Karpas-422 (cell line): ENCODE data around the gene CCNT2. TPM values are rescaled to one million over a fixed set of nuclear protein-coding genes. Genes with fewer than 3 reads are reported as not detected.
"Not testable (repeated sequence)": the region's sequence is repeated elsewhere in the genome, so short reads cannot be mapped to it uniquely, and the experiment has no call there.

Experiments
- DNase-seq: peaks from one replicate; pipeline ENCODE4 v3.0.0-alpha.2; 2015
- H2AFZ ChIP-seq: fragments of 200-600 bp; sonication (generic); 2 replicates; pipeline ENCODE4 v1.6.1; 2014; ENCODE audit warnings: antibody characterized with exemption, low read length, mixed read lengths
- H3K27ac ChIP-seq: fragments of 200-600 bp; sonication (generic); 2 replicates; pipeline ENCODE4 v1.5.1; 2014; ENCODE audit warnings: mild to moderate bottlenecking, low read length, moderate library complexity
- H3K27me3 ChIP-seq: fragments of 200-600 bp; sonication (generic); 2 replicates; pipeline ENCODE4 v1.6.1; 2014; ENCODE audit warnings: low read length, mixed read lengths
- H3K36me3 ChIP-seq: fragments of 200-600 bp; sonication (generic); 2 replicates; pipeline ENCODE4 v1.6.1; 2014; ENCODE audit warnings: low read length, mixed read lengths; ENCODE audit not compliant: insufficient read depth
- H3K4me1 ChIP-seq: fragments of 200-600 bp; sonication (generic); 2 replicates; pipeline ENCODE4 v1.6.1; 2014; ENCODE audit warnings: mild to moderate bottlenecking, low read length, mixed read lengths
- H3K4me2 ChIP-seq: fragments of 200-600 bp; sonication (generic); 2 replicates; pipeline ENCODE4 v1.6.1; 2014; ENCODE audit warnings: low read length, low read depth, mild to moderate bottlenecking; ENCODE audit not compliant: poor library complexity, severe bottlenecking
- H3K4me3 ChIP-seq: fragments of 200-600 bp; sonication (generic); 2 replicates; pipeline ENCODE4 v1.5.1; 2014; ENCODE audit warnings: mild to moderate bottlenecking, antibody characterized with exemption, low read length, mixed read lengths
- H3K79me2 ChIP-seq: fragments of 200-600 bp; sonication (generic); 2 replicates; pipeline ENCODE4 v1.6.1; 2014; ENCODE audit warnings: mild to moderate bottlenecking, low read length, mixed read lengths
- H3K9ac ChIP-seq: fragments of 200-600 bp; sonication (generic); 2 replicates; pipeline ENCODE4 v1.6.0; 2014; ENCODE audit warnings: low read length
- H3K9me2 ChIP-seq: fragments of 200-600 bp; sonication (generic), shearing (Covaris generic); replicated peaks from 2 replicates; pipeline ENCODE4 v1.6.0; 2014; ENCODE audit warnings: mild to moderate bottlenecking, low read length, moderate library complexity; ENCODE audit not compliant: insufficient read depth
- H3K9me3 ChIP-seq: fragments of 300-700, 200-600 bp; sonication (generic); 2 replicates; pipeline ENCODE4 v1.6.1; 2014; ENCODE audit warnings: low read length, mixed read lengths
- H4K20me1 ChIP-seq: fragments of 200-600 bp; sonication (generic); 2 replicates; pipeline ENCODE4 v1.6.1; 2014; ENCODE audit warnings: mild to moderate bottlenecking, antibody characterized with exemption, low read length, low read depth; ENCODE audit not compliant: insufficient read depth
- total RNA-seq: library from RNA; depleted of rRNA; stranded (reverse); fragments of >200 nt; shearing (Covaris generic); gene quantifications from 2 replicates; pipeline ENCODE4 v1.2.3, GENCODE V29; 2014; ENCODE audit warnings: low replicate concordance

Gene CCNT2
- total RNA-seq, 1 experiment from 2014 or later: 42.9 TPM

DNA sequence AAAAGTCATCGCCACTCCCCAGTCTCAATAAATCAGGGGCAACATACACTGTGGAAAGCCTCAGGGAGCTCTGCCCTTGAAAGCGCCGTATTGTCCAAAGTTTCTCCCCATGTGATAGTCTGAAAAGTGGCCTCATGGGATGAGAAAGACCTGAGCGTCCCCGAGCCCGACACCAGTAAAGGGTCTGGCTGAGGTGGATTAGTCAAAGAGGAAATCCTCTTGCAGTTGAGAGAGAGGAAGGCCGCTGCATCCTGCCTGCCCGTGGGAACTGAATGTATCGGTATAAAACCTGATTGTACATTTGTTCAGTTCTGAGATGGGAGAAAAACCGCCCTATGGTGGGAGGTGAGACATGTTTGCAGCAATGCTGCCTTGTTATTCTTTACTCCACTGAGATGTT lies 48.5 kb downstream of the CCNT2 start:
- H3K79me2 ChIP-seq, H3K9me2 ChIP-seq, H3K4me3 ChIP-seq, DNase-seq, H3K9ac ChIP-seq, H2AFZ ChIP-seq, H3K4me2 ChIP-seq, H3K36me3 ChIP-seq, H3K9me3 ChIP-seq, H3K4me1 ChIP-seq, H3K27ac ChIP-seq, H4K20me1 ChIP-seq, H3K27me3 ChIP-seq: not testable (repeated sequence)

DNA sequence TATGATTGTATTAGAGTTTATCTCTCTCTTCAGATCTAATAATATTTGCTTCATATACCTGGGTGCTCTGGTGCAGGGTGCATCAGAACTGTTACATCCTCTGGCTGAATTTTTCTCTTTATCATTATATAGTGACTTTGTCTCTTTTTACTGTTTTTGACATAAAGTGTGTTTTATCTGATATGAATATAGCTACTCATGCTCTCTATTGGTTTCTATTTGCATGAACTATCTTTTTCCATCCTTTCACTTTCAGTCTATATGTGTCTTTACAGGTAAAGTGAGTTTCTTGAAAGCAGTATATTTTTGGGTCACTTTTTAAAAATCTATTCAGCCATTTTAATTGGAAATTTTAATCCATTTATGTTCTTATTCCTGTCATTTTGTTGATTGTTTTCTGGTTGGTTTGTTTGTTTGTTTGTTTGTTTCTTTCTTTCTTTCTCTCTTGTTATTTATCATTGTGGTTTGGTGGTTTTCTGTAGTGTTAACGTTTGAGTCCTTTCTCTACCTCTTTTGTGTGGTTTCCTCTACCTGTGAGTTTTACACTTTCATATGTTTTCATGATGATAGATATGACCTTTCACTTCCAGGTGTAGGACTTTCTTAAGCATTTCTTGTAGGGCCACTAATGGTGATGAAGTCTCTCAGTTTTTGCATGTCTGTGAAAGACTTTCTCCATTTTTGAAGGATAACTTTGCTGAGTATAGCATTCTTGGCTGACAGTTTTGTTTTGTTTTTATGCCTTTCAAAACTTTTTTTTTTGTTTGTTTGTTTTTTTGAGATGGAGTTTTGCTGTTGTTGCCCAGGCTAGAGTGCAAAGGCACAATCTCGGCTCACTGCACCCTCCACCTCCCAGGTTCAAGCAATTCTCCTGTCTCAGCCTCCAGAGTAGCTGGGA lies 54.9 kb downstream of the CCNT2 start:
- no peak overlapping the region for H3K9ac ChIP-seq
- H3K4me2 ChIP-seq: no peak overlapping the region
- H3K9me3 ChIP-seq: no peaks in the 10 kb centered on the region
- no peaks in the 10 kb centered on the region for H3K36me3 ChIP-seq
- peaks cover 13% of the 10 kb centered on the region for H3K4me1 ChIP-seq
- no peak overlapping the region for H3K27ac ChIP-seq
- H4K20me1 ChIP-seq: no peaks in the 10 kb centered on the region
- no peak overlapping the region for H3K4me3 ChIP-seq
- no peaks in the 10 kb centered on the region for H3K9me2 ChIP-seq
- no peaks in the 10 kb centered on the region for H3K79me2 ChIP-seq
- DNase-seq: no peak
- no peaks in the 10 kb centered on the region for H3K27me3 ChIP-seq
- no peak overlapping the region for H2AFZ ChIP-seq

DNA sequence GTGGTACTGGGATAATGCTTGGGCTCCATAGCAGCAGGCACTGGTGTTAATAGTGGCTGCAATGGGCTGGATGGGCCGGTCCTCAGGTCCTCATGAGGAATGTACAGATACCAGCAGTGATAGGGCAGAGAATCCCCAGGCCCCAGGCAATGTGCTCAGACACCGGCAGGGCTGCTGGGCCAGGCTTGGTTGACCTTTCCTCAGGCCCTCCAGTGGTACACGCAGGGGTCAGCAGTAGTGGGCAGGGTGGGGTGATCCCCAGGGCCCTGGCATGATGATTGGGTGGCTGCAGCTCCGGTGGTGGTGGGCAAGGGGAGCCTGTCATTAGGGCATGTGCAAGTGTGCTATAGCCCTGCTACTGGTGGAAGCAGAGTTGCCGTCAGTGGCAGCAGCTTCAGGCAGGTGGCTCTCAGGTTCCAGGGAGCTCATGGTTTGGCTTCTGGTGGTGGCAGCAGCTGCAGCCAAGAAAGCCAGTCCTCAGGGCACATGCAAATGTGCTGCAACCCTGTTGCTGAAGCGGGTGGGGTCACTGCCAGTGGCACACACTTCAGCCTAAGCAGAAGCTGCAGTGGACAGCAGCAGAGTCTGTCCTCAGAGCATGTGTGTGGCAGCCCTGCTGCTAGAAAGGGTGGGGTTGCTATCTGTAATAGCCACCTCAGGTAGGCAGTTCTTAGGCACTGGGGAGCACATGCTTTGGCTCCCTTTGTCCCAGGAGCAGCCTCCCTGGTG lies 56.8 kb downstream of the CCNT2 start:
- DNase-seq: no peak
- H3K9me2 ChIP-seq: no peaks in the 10 kb centered on the region
- no peaks in the 10 kb centered on the region for H4K20me1 ChIP-seq
- H3K36me3 ChIP-seq: no peaks in the 10 kb centered on the region
- no peaks in the 10 kb centered on the region for H3K79me2 ChIP-seq
- H3K27ac ChIP-seq: no peak overlapping the region
- no peaks in the 10 kb centered on the region for H3K9me3 ChIP-seq
- H3K9ac ChIP-seq: no peak overlapping the region
- no peak overlapping the region for H3K4me2 ChIP-seq
- H3K4me1 ChIP-seq: peaks cover 13% of the 10 kb centered on the region
- H2AFZ ChIP-seq: no peak overlapping the region
- no peak overlapping the region for H3K4me3 ChIP-seq
- no peaks in the 10 kb centered on the region for H3K27me3 ChIP-seq

DNA sequence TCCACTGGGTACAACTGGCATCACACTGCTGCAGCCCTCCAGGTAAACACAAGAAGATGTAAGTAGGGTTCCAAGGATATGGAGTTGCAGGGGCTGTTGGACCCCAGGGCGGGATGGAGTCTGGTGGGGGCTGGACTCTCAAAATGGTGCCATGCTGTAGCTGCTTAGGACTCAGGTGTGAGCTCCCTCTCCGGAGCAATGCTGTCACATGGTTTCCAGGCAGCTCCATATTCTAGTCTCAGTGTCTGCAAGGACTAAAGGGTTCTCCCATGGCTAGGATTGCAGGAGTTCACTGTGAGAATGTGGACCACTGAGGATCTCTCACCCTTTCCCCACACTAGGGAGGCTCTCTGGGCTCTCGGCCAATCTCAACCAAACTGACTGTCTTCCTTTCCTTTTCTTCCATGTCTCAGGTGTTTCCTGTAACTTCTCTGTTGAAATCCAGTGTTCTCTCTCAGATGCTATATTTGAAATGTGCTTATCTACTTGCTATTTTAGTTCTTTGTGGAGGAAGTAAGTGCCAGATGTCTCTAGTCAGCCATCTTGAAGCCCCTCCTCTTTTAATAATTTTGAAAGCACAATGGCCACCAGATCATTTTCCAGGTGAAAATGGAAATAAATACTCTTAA lies 57.6 kb downstream of the CCNT2 start:
- Histone ChIP-seq H3K9me2 (no peaks in the 10 kb centered on the region), H3K4me2 (no peak overlapping the region), H3K4me1 (peaks cover 13% of the 10 kb centered on the region), H3K27ac (no peak overlapping the region), H3K4me3 (no peak overlapping the region), H3K27me3 (no peaks in the 10 kb centered on the region), H2AFZ (no peak overlapping the region), H3K36me3 (no peaks in the 10 kb centered on the region), H3K9ac (no peak overlapping the region), H4K20me1 (no peaks in the 10 kb centered on the region), H3K9me3 (no peaks in the 10 kb centered on the region), H3K79me2 (no peaks in the 10 kb centered on the region)
- DNase-seq: no peak

DNA sequence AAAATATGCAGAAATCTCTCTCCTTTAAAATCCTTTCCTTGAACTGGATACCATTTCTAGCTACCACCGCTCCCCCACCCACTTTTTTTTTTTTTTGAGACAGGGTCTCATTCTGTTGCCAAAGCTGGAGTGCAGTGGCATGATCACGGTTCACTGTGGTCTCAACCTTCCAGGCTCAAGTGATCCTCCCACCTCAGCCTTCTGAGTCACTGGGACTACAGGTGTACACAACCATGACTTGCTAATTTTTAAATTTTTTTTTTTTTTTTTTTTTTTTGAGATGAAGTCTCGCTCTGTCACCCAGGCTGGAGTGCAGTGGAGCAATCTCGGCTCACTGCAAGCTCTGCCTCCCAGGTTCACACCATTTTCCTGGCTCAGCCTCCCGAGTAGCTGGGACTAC lies 58.5 kb downstream of the CCNT2 start:
- H3K9me2 ChIP-seq, H3K79me2 ChIP-seq, DNase-seq, H3K9me3 ChIP-seq, H3K27ac ChIP-seq, H3K27me3 ChIP-seq, H3K36me3 ChIP-seq, H3K4me2 ChIP-seq, H3K9ac ChIP-seq, H4K20me1 ChIP-seq, H3K4me3 ChIP-seq, H2AFZ ChIP-seq: not testable (repeated sequence)
- H3K4me1 ChIP-seq: peaks cover 13% of the 10 kb centered on the region

DNA sequence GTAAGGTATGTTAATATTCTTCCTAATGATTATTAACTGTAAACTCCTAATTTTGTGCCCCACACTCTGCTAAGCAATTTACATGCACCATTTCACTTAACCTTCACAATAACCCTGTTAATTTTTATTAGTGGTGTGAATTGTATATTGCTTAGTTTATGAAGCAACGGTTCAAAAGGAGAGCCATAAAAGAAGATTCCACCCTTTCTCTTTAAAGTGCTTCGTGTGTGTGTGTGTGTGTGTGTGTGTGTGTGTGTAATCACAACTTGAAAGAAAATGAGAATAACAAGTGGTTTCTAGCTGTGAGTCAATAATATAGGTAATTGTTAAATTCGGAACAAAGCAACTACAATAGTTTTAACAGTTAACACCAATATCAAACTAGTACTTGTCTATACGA lies 60.6 kb downstream of the CCNT2 start:
- Histone ChIP-seq H4K20me1 (no peaks in the 10 kb centered on the region), H3K9me2 (no peaks in the 10 kb centered on the region), H3K4me3 (no peak overlapping the region), H3K9ac (no peak overlapping the region), H3K79me2 (no peaks in the 10 kb centered on the region), H3K27ac (no peak overlapping the region), H2AFZ (no peak overlapping the region), H3K4me1 (peaks cover 13% of the 10 kb centered on the region), H3K27me3 (no peaks in the 10 kb centered on the region), H3K9me3 (no peaks in the 10 kb centered on the region), H3K4me2 (no peak overlapping the region), H3K36me3 (no peaks in the 10 kb centered on the region)
- DNase-seq: no peak

DNA sequence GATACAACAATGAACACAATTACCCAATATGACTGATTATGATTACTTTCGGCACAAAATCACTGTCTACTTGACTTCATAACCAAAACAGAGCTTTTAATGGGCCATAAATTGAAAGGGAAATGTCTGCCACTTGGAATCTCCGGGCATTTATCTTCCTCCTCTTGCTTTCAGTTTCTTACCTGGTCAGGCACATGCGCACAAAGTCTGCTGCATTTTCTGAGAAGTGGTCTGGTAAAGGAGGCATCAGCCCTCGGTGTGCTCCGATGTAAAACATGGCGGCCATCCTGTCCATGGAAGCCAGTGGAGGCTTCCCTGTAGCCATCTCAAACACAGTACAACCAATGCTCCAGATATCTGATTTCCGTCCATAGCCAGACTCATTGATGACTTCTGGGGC lies 62.0 kb downstream of the CCNT2 start:
- H3K79me2 ChIP-seq: no peaks in the 10 kb centered on the region
- peaks cover 8% of the 10 kb centered on the region for H3K4me1 ChIP-seq
- H3K4me3 ChIP-seq: no peak overlapping the region
- H3K4me2 ChIP-seq: no peak overlapping the region
- H3K36me3 ChIP-seq: no peaks in the 10 kb centered on the region
- H3K9me3 ChIP-seq: no peaks in the 10 kb centered on the region
- no peak overlapping the region for H2AFZ ChIP-seq
- H3K27me3 ChIP-seq: no peaks in the 10 kb centered on the region
- no peak for DNase-seq
- no peak overlapping the region for H3K9ac ChIP-seq
- no peaks in the 10 kb centered on the region for H4K20me1 ChIP-seq
- H3K9me2 ChIP-seq: no peaks in the 10 kb centered on the region
- H3K27ac ChIP-seq: no peak overlapping the region

DNA sequence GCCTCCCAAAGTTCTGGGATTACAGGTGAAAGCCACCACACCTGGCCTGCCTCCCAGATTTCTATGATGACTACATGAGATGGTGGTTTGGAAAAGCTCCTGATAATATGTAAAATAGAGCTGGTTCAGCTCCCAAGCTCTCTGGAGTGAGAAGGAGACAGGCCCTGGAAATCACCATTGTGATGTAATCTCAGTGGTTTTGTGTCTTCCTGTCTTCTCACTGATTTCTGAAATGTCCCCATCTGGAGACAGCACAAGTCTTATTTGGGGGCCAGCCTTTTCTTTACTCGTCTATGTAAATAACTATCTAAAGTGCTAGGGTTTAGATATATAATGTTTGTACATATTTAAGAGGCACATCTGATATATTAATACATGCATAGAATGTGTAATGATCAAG lies 64.0 kb downstream of the CCNT2 start:
- no peaks in the 10 kb centered on the region for H3K9me2 ChIP-seq
- H3K4me2 ChIP-seq: no peak overlapping the region
- no peaks in the 10 kb centered on the region for H3K27me3 ChIP-seq
- no peak overlapping the region for H3K4me3 ChIP-seq
- no peaks in the 10 kb centered on the region for H4K20me1 ChIP-seq
- no peaks in the 10 kb centered on the region for H3K9me3 ChIP-seq
- no peaks in the 10 kb centered on the region for H3K36me3 ChIP-seq
- H3K27ac ChIP-seq: no peak overlapping the region
- H3K9ac ChIP-seq: no peak overlapping the region
- H2AFZ ChIP-seq: no peak overlapping the region
- no peak for DNase-seq
- no peaks in the 10 kb centered on the region for H3K4me1 ChIP-seq
- H3K79me2 ChIP-seq: no peaks in the 10 kb centered on the region
